GM06990 (cell line): ENCODE measurements around the gene PPP1R12A.

Source experiments
- DNase-seq: peaks from one replicate; pipeline ENCODE4 v3.0.0-alpha.2; 2011; ENCODE audit not compliant: insufficient read length; ENCODE audit errors: extremely low read depth
- H3K27me3 ChIP-seq: replicated peaks from 2 replicates; pipeline ENCODE4 v1.6.0; 2011; ENCODE audit warnings: low read length; ENCODE audit not compliant: control insufficient read depth, insufficient read depth
- H3K36me3 ChIP-seq: 2 replicates; pipeline ENCODE4 v1.5.1; 2011; ENCODE audit warnings: low read length; ENCODE audit not compliant: control insufficient read depth, insufficient read depth
- H3K4me3 ChIP-seq: replicated peaks from 2 replicates; pipeline ENCODE4 v1.5.1; 2011; ENCODE audit warnings: low read depth, mild to moderate bottlenecking, control low read depth, low read length
- CTCF ChIP-seq: IDR thresholded peaks from 2 replicates; pipeline ENCODE4 v1.5.1; 2011; ENCODE audit warnings: low read length, control low read depth, mild to moderate bottlenecking, inconsistent platforms; ENCODE audit not compliant: insufficient read depth, poor library complexity, severe bottlenecking

Gene PPP1R12A

GRCh38 chr12:79837575-79837974 lies 97.3 kb downstream of the PPP1R12A start:
- peaks cover 2% of the 10 kb centered on the region; the same call in 1 of the 2 replicates for H3K36me3 ChIP-seq
- no peak for DNase-seq
- TF ChIP-seq CTCF = no peak
- no peaks in the 10 kb centered on the region for H3K27me3 ChIP-seq
- no peak overlapping the region for H3K4me3 ChIP-seq

GRCh38 chr12:79835377-79835843 lies 99.5 kb downstream of the PPP1R12A start:
- TF ChIP-seq CTCF = no peak
- Histone ChIP-seq H3K36me3 (peaks cover 2% of the 10 kb centered on the region; the same call in 1 of the 2 replicates), H3K4me3 (no peak overlapping the region), H3K27me3 (no peaks in the 10 kb centered on the region)
- no peak for DNase-seq

GRCh38 chr12:79834712-79835376 lies 100.1 kb downstream of the PPP1R12A start:
- Histone ChIP-seq H3K36me3 (peaks cover 2% of the 10 kb centered on the region; the same call in 1 of the 2 replicates), H3K27me3 (no peaks in the 10 kb centered on the region), H3K4me3 (no peak overlapping the region)
- TF ChIP-seq CTCF = no peak
- no peak for DNase-seq

- Histone ChIP-seq H3K27me3 (no peaks in the 10 kb centered on the region), H3K4me3 (no peak overlapping the region), H3K36me3 (no peaks in the 10 kb centered on the region; the same call in 1 of the 2 replicates)
- TF ChIP-seq CTCF = no peak
- DNase-seq = no peak
These were observed 104.5 kb downstream of the PPP1R12A start for GRCh38 chr12:79830440-79830839.

GRCh38 chr12:79828924-79829323 lies 106.0 kb downstream of the PPP1R12A start:
- Histone ChIP-seq H3K36me3 (no peaks in the 10 kb centered on the region; the same call in 1 of the 2 replicates), H3K4me3 (no peak overlapping the region), H3K27me3 (no peaks in the 10 kb centered on the region)
- no peak for DNase-seq
- no peak for TF ChIP-seq CTCF
